ENCODE data around the gene MLST8. TPM values are rescaled to one million over a fixed set of nuclear protein-coding genes. Genes with fewer than 3 reads are reported as not detected.

Gene MLST8
- total RNA-seq, 1 donor, result 24.2 TPM

DNA sequence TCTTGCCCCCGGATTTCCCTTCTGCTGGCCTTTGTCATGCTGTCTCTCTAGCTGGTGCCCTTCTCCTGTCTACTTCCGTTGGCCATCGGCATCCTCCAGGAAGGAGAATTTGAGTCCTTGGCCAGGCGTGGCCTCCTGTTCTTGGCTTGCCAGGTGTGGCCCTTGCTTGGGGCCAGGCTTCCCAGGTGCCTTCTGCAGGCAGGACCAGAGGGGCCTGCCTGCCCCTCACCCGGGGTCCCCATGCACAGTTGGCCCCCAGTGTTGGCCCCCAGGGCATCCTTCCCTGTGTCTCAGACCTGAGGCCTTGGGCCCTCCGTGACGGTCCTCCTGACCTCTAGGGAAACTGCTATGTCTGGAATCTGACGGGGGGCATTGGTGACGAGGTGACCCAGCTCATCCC is 2.6 kb downstream of the MLST8 start:
- no peak overlapping the region for H3K4me3 ChIP-seq (ENCODE audit: low read depth, low read length)
- no peak for DNase-seq (ENCODE audit: low read depth)
- TF ChIP-seq, protein P1, sequence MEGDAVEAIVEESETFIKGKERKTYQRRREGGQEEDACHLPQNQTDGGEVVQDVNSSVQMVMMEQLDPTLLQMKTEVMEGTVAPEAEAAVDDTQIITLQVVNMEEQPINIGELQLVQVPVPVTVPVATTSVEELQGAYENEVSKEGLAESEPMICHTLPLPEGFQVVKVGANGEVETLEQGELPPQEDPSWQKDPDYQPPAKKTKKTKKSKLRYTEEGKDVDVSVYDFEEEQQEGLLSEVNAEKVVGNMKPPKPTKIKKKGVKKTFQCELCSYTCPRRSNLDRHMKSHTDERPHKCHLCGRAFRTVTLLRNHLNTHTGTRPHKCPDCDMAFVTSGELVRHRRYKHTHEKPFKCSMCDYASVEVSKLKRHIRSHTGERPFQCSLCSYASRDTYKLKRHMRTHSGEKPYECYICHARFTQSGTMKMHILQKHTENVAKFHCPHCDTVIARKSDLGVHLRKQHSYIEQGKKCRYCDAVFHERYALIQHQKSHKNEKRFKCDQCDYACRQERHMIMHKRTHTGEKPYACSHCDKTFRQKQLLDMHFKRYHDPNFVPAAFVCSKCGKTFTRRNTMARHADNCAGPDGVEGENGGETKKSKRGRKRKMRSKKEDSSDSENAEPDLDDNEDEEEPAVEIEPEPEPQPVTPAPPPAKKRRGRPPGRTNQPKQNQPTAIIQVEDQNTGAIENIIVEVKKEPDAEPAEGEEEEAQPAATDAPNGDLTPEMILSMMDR (IDR thresholded peaks at IDR 0.05; ENCODE audit: insufficient read depth, low read depth, low read length), result no peak

- TF ChIP-seq, protein P1 (IDR thresholded peaks at IDR 0.05; ENCODE audit: insufficient read depth, low read depth, low read length), result no peak
- no peak for DNase-seq (ENCODE audit: low read depth)
- H3K4me3 ChIP-seq (ENCODE audit: low read depth, low read length), result no peak overlapping the region
Observed at GRCh38 chr16:2208308-2208707, 3.1 kb downstream of the MLST8 start.

DNA sequence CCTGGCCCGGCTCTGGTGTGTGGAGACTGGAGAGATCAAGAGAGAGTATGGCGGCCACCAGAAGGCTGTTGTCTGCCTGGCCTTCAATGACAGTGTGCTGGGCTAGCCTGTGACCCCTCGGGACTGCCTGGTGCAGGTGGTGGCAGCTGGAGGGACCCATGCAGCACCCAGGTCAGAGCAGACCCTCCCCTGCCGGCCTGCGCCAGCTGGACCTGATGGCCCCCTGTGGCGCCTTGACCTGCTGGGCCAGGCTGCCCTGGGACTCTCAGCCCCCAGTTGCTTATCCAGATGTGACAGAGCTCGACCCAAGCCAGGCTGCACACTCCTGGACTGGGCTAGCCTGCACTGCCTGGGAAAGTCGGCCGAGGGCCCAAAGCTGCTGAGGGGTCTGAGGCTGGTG is 3.5 kb downstream of the MLST8 start:
- TF ChIP-seq, protein P1 (IDR thresholded peaks at IDR 0.05; ENCODE audit: insufficient read depth, low read depth, low read length), result no peak
- no peak for DNase-seq (ENCODE audit: low read depth)
- H3K4me3 ChIP-seq (ENCODE audit: low read depth, low read length), result no peak overlapping the region

DNA sequence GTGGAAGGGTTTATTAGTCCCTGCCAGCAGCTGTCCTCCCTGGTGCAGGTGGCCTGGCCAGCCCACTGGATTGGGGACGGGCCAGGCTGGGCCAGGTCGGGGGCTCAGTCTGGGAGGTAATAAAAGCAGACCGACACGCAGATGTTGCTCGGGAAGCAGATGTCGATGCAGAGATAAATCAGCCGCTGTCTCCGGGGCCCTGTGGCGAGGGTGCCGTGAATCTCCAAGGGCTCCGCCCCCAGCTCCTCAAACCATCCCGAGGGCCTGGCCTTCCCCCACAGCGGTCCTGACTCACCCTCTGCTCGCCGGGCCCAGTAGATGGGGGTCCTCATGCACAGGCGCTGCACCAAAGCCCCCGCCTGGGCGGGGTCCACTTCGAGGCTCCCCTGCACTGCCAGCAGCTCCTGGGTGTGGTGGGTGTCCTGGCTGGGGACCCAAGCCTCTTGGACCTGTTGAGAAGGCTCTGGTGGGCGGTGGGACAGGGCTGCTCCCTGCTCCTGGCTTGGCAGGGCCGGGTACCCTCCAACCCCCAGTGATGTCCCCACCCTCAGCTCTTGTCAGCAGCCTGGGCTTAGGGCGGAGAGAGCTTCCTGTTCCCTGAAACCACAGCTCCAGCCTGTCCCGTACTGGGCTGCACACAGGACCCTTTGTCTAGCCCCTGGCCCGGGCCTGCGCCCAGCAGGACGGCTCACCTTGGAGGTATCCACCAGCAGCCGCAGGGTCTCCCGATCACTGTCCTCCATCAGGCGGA is 4.2 kb downstream of the MLST8 start:
- H3K4me3 ChIP-seq (ENCODE audit: low read depth, low read length), result no peak overlapping the region
- TF ChIP-seq, protein P1 (IDR thresholded peaks at IDR 0.05; ENCODE audit: insufficient read depth, low read depth, low read length), result no peak
- no peak for DNase-seq (ENCODE audit: low read depth)

GRCh38 chr16:2210009-2210332 is 4.7 kb downstream of the MLST8 start:
- H3K4me3 ChIP-seq (ENCODE audit: low read depth, low read length), result no peak overlapping the region
- DNase-seq (ENCODE audit: low read depth), result no peak
- TF ChIP-seq, protein P1 (IDR thresholded peaks at IDR 0.05; ENCODE audit: insufficient read depth, low read depth, low read length), result no peak

- TF ChIP-seq, protein P1 (IDR thresholded peaks at IDR 0.05; ENCODE audit: insufficient read depth, low read depth, low read length), result no peak
- DNase-seq (ENCODE audit: low read depth), result no peak
- no peak within 1 kb of the TSS for H3K4me3 ChIP-seq (ENCODE audit: low read depth, low read length)
Observed at GRCh38 chr16:2210386-2211365, 5.4 kb downstream of the MLST8 start, which contains the start of gene BRICD5. Gene BRICD5, minus strand, starts transcription at chr16:2210863. Its CDS starts 30 bp downstream, at chr16:2210833.
